Endothelial cell (in vitro differentiated cells): ENCODE results near the gene RPTOR. TPM values are rescaled to one million over a fixed set of nuclear protein-coding genes. Genes with fewer than 3 reads are reported as not detected.

Experiments
- DNase-seq: peaks from one replicate; pipeline ENCODE4 v3.0.0; 2021; ENCODE audit warnings: low spot score
- H3K27ac Mint-ChIP-seq: one replicate; pipeline ENCODE4 v1.8.0; 2021; ENCODE audit warnings: mixed read lengths, inconsistent platforms; ENCODE audit not compliant: unreplicated experiment
- H3K27me3 Mint-ChIP-seq: one replicate; pipeline ENCODE4 v1.8.0; 2021; ENCODE audit warnings: mild to moderate bottlenecking, moderate library complexity, mixed read lengths, inconsistent platforms; ENCODE audit not compliant: unreplicated experiment
- H3K36me3 Mint-ChIP-seq: one replicate; pipeline ENCODE4 v1.8.0; 2021; ENCODE audit warnings: mild to moderate bottlenecking, low read depth, mixed read lengths, inconsistent platforms; ENCODE audit not compliant: unreplicated experiment
- H3K4me1 Mint-ChIP-seq: one replicate; pipeline ENCODE4 v1.8.0; 2021; ENCODE audit warnings: mild to moderate bottlenecking, mixed read lengths, inconsistent platforms; ENCODE audit not compliant: unreplicated experiment
- H3K4me3 Mint-ChIP-seq: one replicate; pipeline ENCODE4 v1.8.0; 2021; ENCODE audit warnings: mild to moderate bottlenecking, mixed read lengths, inconsistent platforms; ENCODE audit not compliant: unreplicated experiment
- H3K9me3 Mint-ChIP-seq: one replicate; pipeline ENCODE4 v1.8.0; 2021; ENCODE audit warnings: mixed read lengths, inconsistent platforms; ENCODE audit not compliant: unreplicated experiment
- CTCF ChIP-seq: fragments of 200-600 bp; sonication (generic); IDR thresholded peaks from one replicate; pipeline ENCODE4 v1.5.0; 2021; ENCODE audit warnings: antibody characterized with exemption; ENCODE audit not compliant: unreplicated experiment
- total RNA-seq: library from RNA; stranded (reverse); fragmentation: NEBNext Ultra II Directional; extraction: Animal tissue kit (Norgen Biotek cat#: 25700); gene quantifications from one replicate; pipeline ENCODE4 v1.2.1, GENCODE V29; 2021; ENCODE audit not compliant: unreplicated experiment

The RPTOR gene
- total RNA-seq, 1 donor from 2014 or later = 36.7 TPM

- Mint-ChIP-seq H3K27ac (no peak overlapping the region), H3K4me3 (no peak overlapping the region), H3K36me3 (peaks cover 6% of the 10 kb centered on the region), H3K27me3 (peaks cover 2% of the 10 kb centered on the region), H3K9me3 (no peaks in the 10 kb centered on the region), H3K4me1 (peaks cover 47% of the 10 kb centered on the region)
- no peak for DNase-seq
- TF ChIP-seq CTCF = no peak
Measured at GRCh38 chr17:80675438-80676095, 130.9 kb downstream of the RPTOR start.

GRCh38 chr17:80676096-80676466 is 131.4 kb downstream of the RPTOR start:
- no peak for TF ChIP-seq CTCF
- no peak for DNase-seq
- no peaks in the 10 kb centered on the region for H3K9me3 Mint-ChIP-seq
- H3K27me3 Mint-ChIP-seq = no peaks in the 10 kb centered on the region
- H3K36me3 Mint-ChIP-seq = peaks cover 4% of the 10 kb centered on the region
- H3K4me3 Mint-ChIP-seq = no peak overlapping the region
- peaks cover 42% of the 10 kb centered on the region for H3K4me1 Mint-ChIP-seq
- H3K27ac Mint-ChIP-seq = no peak overlapping the region

DNA sequence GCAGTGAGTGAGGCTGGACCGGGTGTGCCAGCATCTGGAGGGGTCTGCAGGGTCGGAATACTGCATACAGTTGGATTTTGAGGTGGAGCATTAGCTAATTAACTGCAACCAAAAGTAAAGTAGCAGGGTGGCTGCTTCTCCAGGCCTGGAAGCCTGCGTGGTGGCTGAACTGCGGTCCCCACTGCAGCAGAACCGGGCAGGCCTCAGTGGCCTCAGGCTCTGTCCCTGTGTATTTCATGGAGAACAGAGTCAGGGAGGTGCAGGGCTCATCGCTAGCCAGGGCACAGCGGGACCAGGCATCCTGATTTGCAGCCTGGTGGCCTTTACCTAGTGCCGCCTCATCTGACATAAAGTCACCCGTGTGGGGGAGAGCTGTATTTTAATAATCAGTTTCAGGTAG is 131.9 kb downstream of the RPTOR start:
- peaks cover 37% of the 10 kb centered on the region for H3K4me1 Mint-ChIP-seq
- TF ChIP-seq CTCF = no peak
- no peaks in the 10 kb centered on the region for H3K36me3 Mint-ChIP-seq
- H3K9me3 Mint-ChIP-seq = no peaks in the 10 kb centered on the region
- DNase-seq = no peak
- H3K27me3 Mint-ChIP-seq = no peaks in the 10 kb centered on the region
- H3K27ac Mint-ChIP-seq = no peak overlapping the region
- H3K4me3 Mint-ChIP-seq = no peak overlapping the region

DNA sequence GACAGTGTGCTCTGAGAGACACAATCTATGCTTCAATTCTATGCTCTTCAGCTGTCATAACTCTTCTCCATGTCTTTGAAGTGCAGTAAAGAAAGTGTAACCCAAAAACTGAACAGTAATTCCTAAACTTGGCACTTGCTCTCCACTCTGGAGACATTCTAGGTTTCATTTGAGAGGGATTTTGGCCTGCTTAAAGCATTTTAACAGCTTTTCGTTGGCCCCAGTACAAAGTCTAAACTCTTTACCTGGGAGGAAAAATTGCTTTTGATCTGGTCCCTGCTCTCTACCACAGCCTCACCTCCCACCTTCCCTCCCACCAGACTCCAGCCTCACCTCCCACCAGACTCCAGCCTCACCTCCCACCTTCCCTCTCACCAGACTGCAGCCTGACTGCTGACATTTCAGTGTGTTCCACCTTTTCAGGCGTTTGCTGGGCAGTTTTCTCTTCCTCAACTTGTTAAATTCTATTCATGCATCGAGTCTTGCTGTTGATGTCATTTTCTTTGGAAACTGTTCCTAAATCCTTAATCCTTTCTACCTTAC is 132.6 kb downstream of the RPTOR start:
- H3K9me3 Mint-ChIP-seq = no peaks in the 10 kb centered on the region
- H3K4me3 Mint-ChIP-seq = no peak overlapping the region
- no peak for DNase-seq
- H3K36me3 Mint-ChIP-seq = no peaks in the 10 kb centered on the region
- H3K27ac Mint-ChIP-seq = no peak overlapping the region
- no peaks in the 10 kb centered on the region for H3K27me3 Mint-ChIP-seq
- TF ChIP-seq CTCF = no peak
- peaks cover 36% of the 10 kb centered on the region for H3K4me1 Mint-ChIP-seq

GRCh38 chr17:80679816-80680215 is 135.2 kb downstream of the RPTOR start:
- no peak for TF ChIP-seq CTCF
- no peak for DNase-seq
- H3K4me3 Mint-ChIP-seq = no peak overlapping the region
- H3K36me3 Mint-ChIP-seq = no peaks in the 10 kb centered on the region
- H3K9me3 Mint-ChIP-seq = no peaks in the 10 kb centered on the region
- H3K27me3 Mint-ChIP-seq = no peaks in the 10 kb centered on the region
- H3K4me1 Mint-ChIP-seq = peaks cover 27% of the 10 kb centered on the region
- H3K27ac Mint-ChIP-seq = peak overlapping the region; percentile 19
